ENCODE data around the gene ATP13A3.

ATP13A3 gene

GRCh38 chr3:194472290-194472920 lies 14.4 kb downstream of the ATP13A3 start:
- Histone ChIP-seq H3K4me1 (ENCODE audit: control insufficient read depth in 1 of 2, insufficient read depth in 2 of 2, low read length in 2 of 2) (peaks cover 0 to 4% of the 10 kb centered on the region in 2 donors), H3K36me3 (ENCODE audit: control insufficient read depth in 1 of 2, insufficient read depth in 2 of 2, low read length in 2 of 2) (no peaks in the 10 kb centered on the region), H3K9me3 (ENCODE audit: control insufficient read depth in 1 of 2, low read length in 2 of 2) (no peaks in the 10 kb centered on the region), H3K27me3 (ENCODE audit: low read depth, low read length) (no peaks in the 10 kb centered on the region), H3K4me3 (ENCODE audit: low read depth in 1 of 2, low read length in 2 of 2) (no peak overlapping the region), H3K27ac (ENCODE audit: low read length) (no peak overlapping the region)

- Histone ChIP-seq H3K27me3 (ENCODE audit: low read depth, low read length) (no peaks in the 10 kb centered on the region), H3K9me3 (ENCODE audit: control insufficient read depth in 1 of 2, low read length in 2 of 2) (no peaks in the 10 kb centered on the region), H3K27ac (ENCODE audit: low read length) (no peak overlapping the region), H3K4me3 (ENCODE audit: low read depth in 1 of 2, low read length in 2 of 2) (no peak overlapping the region), H3K4me1 (ENCODE audit: control insufficient read depth in 1 of 2, insufficient read depth in 2 of 2, low read length in 2 of 2) (peaks cover 0 to under 1% of the 10 kb centered on the region in 2 donors), H3K36me3 (ENCODE audit: control insufficient read depth in 1 of 2, insufficient read depth in 2 of 2, low read length in 2 of 2) (no peaks in the 10 kb centered on the region)
These were observed 14.9 kb downstream of the ATP13A3 start for GRCh38 chr3:194471863-194472262.

GRCh38 chr3:194470615-194471014 lies 16.2 kb downstream of the ATP13A3 start:
- no peaks in the 10 kb centered on the region for H3K4me1 ChIP-seq (ENCODE audit: control insufficient read depth in 1 of 2, insufficient read depth in 2 of 2, low read length in 2 of 2)
- no peak overlapping the region for H3K4me3 ChIP-seq (ENCODE audit: low read depth in 1 of 2, low read length in 2 of 2)
- no peaks in the 10 kb centered on the region for H3K9me3 ChIP-seq (ENCODE audit: control insufficient read depth in 1 of 2, low read length in 2 of 2)
- H3K27me3 ChIP-seq (ENCODE audit: low read depth, low read length) = no peaks in the 10 kb centered on the region
- no peak overlapping the region for H3K27ac ChIP-seq (ENCODE audit: low read length)
- H3K36me3 ChIP-seq (ENCODE audit: control insufficient read depth in 1 of 2, insufficient read depth in 2 of 2, low read length in 2 of 2) = no peaks in the 10 kb centered on the region

- H3K27me3 ChIP-seq (ENCODE audit: low read depth, low read length) = no peaks in the 10 kb centered on the region
- no peaks in the 10 kb centered on the region for H3K4me1 ChIP-seq (ENCODE audit: control insufficient read depth in 1 of 2, insufficient read depth in 2 of 2, low read length in 2 of 2)
- H3K9me3 ChIP-seq (ENCODE audit: control insufficient read depth in 1 of 2, low read length in 2 of 2) = no peaks in the 10 kb centered on the region
- no peaks in the 10 kb centered on the region for H3K36me3 ChIP-seq (ENCODE audit: control insufficient read depth in 1 of 2, insufficient read depth in 2 of 2, low read length in 2 of 2)
- H3K27ac ChIP-seq (ENCODE audit: low read length) = no peak overlapping the region
- H3K4me3 ChIP-seq (ENCODE audit: low read depth in 1 of 2, low read length in 2 of 2) = no peak overlapping the region
These were observed 16.8 kb downstream of the ATP13A3 start for GRCh38 chr3:194469977-194470376.

GRCh38 chr3:194468086-194468485 lies 18.7 kb downstream of the ATP13A3 start:
- no peaks in the 10 kb centered on the region for H3K27me3 ChIP-seq (ENCODE audit: low read depth, low read length)
- H3K9me3 ChIP-seq (ENCODE audit: control insufficient read depth in 1 of 2, low read length in 2 of 2) = no peaks in the 10 kb centered on the region
- no peaks in the 10 kb centered on the region for H3K4me1 ChIP-seq (ENCODE audit: control insufficient read depth in 1 of 2, insufficient read depth in 2 of 2, low read length in 2 of 2)
- H3K36me3 ChIP-seq (ENCODE audit: control insufficient read depth in 1 of 2, insufficient read depth in 2 of 2, low read length in 2 of 2) = no peaks in the 10 kb centered on the region
- H3K4me3 ChIP-seq (ENCODE audit: low read depth in 1 of 2, low read length in 2 of 2) = no peak overlapping the region
- H3K27ac ChIP-seq (ENCODE audit: low read length) = no peak overlapping the region

- H3K9me3 ChIP-seq (ENCODE audit: control insufficient read depth in 1 of 2, low read length in 2 of 2) = no peaks in the 10 kb centered on the region
- H3K27me3 ChIP-seq (ENCODE audit: low read depth, low read length) = no peaks in the 10 kb centered on the region
- no peak overlapping the region for H3K27ac ChIP-seq (ENCODE audit: low read length)
- H3K4me3 ChIP-seq (ENCODE audit: low read depth in 1 of 2, low read length in 2 of 2) = no peak overlapping the region
- peaks cover 0 to 5% of the 10 kb centered on the region in 2 donors for H3K4me1 ChIP-seq (ENCODE audit: control insufficient read depth in 1 of 2, insufficient read depth in 2 of 2, low read length in 2 of 2)
- no peaks in the 10 kb centered on the region for H3K36me3 ChIP-seq (ENCODE audit: control insufficient read depth in 1 of 2, insufficient read depth in 2 of 2, low read length in 2 of 2)
These were observed 19.9 kb downstream of the ATP13A3 start for GRCh38 chr3:194466761-194467356.

GRCh38 chr3:194465920-194466570 lies 20.8 kb downstream of the ATP13A3 start:
- H3K4me3 ChIP-seq (ENCODE audit: low read depth in 1 of 2, low read length in 2 of 2) = no peak overlapping the region
- no peaks in the 10 kb centered on the region for H3K36me3 ChIP-seq (ENCODE audit: control insufficient read depth in 1 of 2, insufficient read depth in 2 of 2, low read length in 2 of 2)
- peaks cover 0 to 5% of the 10 kb centered on the region in 2 donors for H3K4me1 ChIP-seq (ENCODE audit: control insufficient read depth in 1 of 2, insufficient read depth in 2 of 2, low read length in 2 of 2)
- H3K27me3 ChIP-seq (ENCODE audit: low read depth, low read length) = no peaks in the 10 kb centered on the region
- H3K27ac ChIP-seq (ENCODE audit: low read length) = no peak overlapping the region
- H3K9me3 ChIP-seq (ENCODE audit: control insufficient read depth in 1 of 2, low read length in 2 of 2) = no peaks in the 10 kb centered on the region

GRCh38 chr3:194465246-194465645 lies 21.6 kb downstream of the ATP13A3 start:
- H3K27ac ChIP-seq (ENCODE audit: low read length) = no peak overlapping the region
- H3K4me1 ChIP-seq (ENCODE audit: control insufficient read depth in 1 of 2, insufficient read depth in 2 of 2, low read length in 2 of 2) = peaks cover 0 to 5% of the 10 kb centered on the region in 2 donors
- H3K36me3 ChIP-seq (ENCODE audit: control insufficient read depth in 1 of 2, insufficient read depth in 2 of 2, low read length in 2 of 2) = peaks cover 0 to 5% of the 10 kb centered on the region in 2 donors
- no peak overlapping the region for H3K4me3 ChIP-seq (ENCODE audit: low read depth in 1 of 2, low read length in 2 of 2)
- H3K9me3 ChIP-seq (ENCODE audit: control insufficient read depth in 1 of 2, low read length in 2 of 2) = no peaks in the 10 kb centered on the region
- no peaks in the 10 kb centered on the region for H3K27me3 ChIP-seq (ENCODE audit: low read depth, low read length)

- H3K27ac ChIP-seq (ENCODE audit: low read length) = no peak overlapping the region
- H3K4me3 ChIP-seq (ENCODE audit: low read depth in 1 of 2, low read length in 2 of 2) = no peak overlapping the region
- no peaks in the 10 kb centered on the region for H3K9me3 ChIP-seq (ENCODE audit: control insufficient read depth in 1 of 2, low read length in 2 of 2)
- H3K36me3 ChIP-seq (ENCODE audit: control insufficient read depth in 1 of 2, insufficient read depth in 2 of 2, low read length in 2 of 2) = peaks cover 0 to 11% of the 10 kb centered on the region in 2 donors
- no peaks in the 10 kb centered on the region for H3K27me3 ChIP-seq (ENCODE audit: low read depth, low read length)
- H3K4me1 ChIP-seq (ENCODE audit: control insufficient read depth in 1 of 2, insufficient read depth in 2 of 2, low read length in 2 of 2) = peaks cover 0 to 5% of the 10 kb centered on the region in 2 donors
These were observed 22.1 kb downstream of the ATP13A3 start for GRCh38 chr3:194464692-194465091.

- peaks cover 7 to 17% of the 10 kb centered on the region in 2 donors for H3K36me3 ChIP-seq (ENCODE audit: control insufficient read depth in 1 of 2, insufficient read depth in 2 of 2, low read length in 2 of 2)
- H3K9me3 ChIP-seq (ENCODE audit: control insufficient read depth in 1 of 2, low read length in 2 of 2) = no peaks in the 10 kb centered on the region
- H3K27ac ChIP-seq (ENCODE audit: low read length) = no peak overlapping the region
- H3K4me1 ChIP-seq (ENCODE audit: control insufficient read depth in 1 of 2, insufficient read depth in 2 of 2, low read length in 2 of 2) = peaks cover 0 to 5% of the 10 kb centered on the region in 2 donors
- H3K4me3 ChIP-seq (ENCODE audit: low read depth in 1 of 2, low read length in 2 of 2) = no peak overlapping the region
- no peaks in the 10 kb centered on the region for H3K27me3 ChIP-seq (ENCODE audit: low read depth, low read length)
These were observed 23.9 kb downstream of the ATP13A3 start for GRCh38 chr3:194462936-194463335.

- peaks cover 0 to 5% of the 10 kb centered on the region in 2 donors for H3K4me1 ChIP-seq (ENCODE audit: control insufficient read depth in 1 of 2, insufficient read depth in 2 of 2, low read length in 2 of 2)
- no peaks in the 10 kb centered on the region for H3K9me3 ChIP-seq (ENCODE audit: control insufficient read depth in 1 of 2, low read length in 2 of 2)
- no peak overlapping the region for H3K27ac ChIP-seq (ENCODE audit: low read length)
- H3K27me3 ChIP-seq (ENCODE audit: low read depth, low read length) = no peaks in the 10 kb centered on the region
- H3K36me3 ChIP-seq (ENCODE audit: control insufficient read depth in 1 of 2, insufficient read depth in 2 of 2, low read length in 2 of 2) = peaks cover 14 to 19% of the 10 kb centered on the region in 2 donors
- no peak overlapping the region for H3K4me3 ChIP-seq (ENCODE audit: low read depth in 1 of 2, low read length in 2 of 2)
These were observed 26.2 kb downstream of the ATP13A3 start for GRCh38 chr3:194460566-194460965.
